GM06990 (cell line): ENCODE data around the gene HELZ.

Experiments
- DNase-seq: peaks from one replicate; pipeline ENCODE4 v3.0.0-alpha.2; 2011; ENCODE audit not compliant: insufficient read length; ENCODE audit errors: extremely low read depth
- H3K27me3 ChIP-seq: replicated peaks from 2 replicates; pipeline ENCODE4 v1.6.0; 2011; ENCODE audit warnings: low read length; ENCODE audit not compliant: control insufficient read depth, insufficient read depth
- H3K36me3 ChIP-seq: 2 replicates; pipeline ENCODE4 v1.5.1; 2011; ENCODE audit warnings: low read length; ENCODE audit not compliant: control insufficient read depth, insufficient read depth
- H3K4me3 ChIP-seq: replicated peaks from 2 replicates; pipeline ENCODE4 v1.5.1; 2011; ENCODE audit warnings: low read depth, mild to moderate bottlenecking, control low read depth, low read length
- TF ChIP-seq, protein P1 (sequence below): IDR thresholded peaks from 2 replicates; pipeline ENCODE4 v1.5.1; 2011; ENCODE audit warnings: low read length, control low read depth, mild to moderate bottlenecking, inconsistent platforms; ENCODE audit not compliant: insufficient read depth, poor library complexity, severe bottlenecking

The HELZ gene

DNA sequence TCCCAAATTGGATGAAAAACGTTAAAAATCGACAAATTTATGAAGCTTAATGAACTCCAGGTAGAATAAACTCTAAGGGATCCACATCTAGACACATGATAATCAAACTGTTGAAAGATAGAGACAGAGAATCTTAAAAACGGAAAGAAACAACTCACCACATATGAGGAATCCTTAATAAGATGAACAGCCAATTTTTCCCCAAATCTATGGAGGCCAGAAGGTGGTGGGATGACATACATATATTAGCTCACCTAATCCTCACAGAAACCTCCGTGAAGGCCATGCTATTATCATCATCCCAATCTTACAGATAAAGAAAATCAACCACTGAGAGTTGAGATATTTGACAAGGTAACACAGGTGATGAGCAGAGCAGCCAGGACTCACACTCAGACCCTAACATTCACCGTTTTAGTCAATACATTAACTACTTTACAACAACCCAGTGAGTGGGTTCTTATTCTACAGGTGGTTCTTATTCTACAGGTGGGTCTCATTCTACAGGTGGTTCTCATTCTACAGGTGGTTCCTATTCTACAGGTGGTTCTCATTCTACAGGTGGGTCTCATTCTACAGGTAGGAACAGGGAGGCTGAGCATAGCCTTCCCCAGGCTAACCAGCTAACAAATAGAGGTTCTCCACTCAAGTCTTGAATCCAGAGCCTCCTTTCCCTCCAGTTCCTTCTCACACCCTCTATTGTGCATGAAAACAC is 195.8 kb downstream of the HELZ start:
- Histone ChIP-seq H3K36me3 (no peaks in the 10 kb centered on the region), H3K27me3 (no peaks in the 10 kb centered on the region), H3K4me3 (no peak overlapping the region)
- TF ChIP-seq, protein P1, sequence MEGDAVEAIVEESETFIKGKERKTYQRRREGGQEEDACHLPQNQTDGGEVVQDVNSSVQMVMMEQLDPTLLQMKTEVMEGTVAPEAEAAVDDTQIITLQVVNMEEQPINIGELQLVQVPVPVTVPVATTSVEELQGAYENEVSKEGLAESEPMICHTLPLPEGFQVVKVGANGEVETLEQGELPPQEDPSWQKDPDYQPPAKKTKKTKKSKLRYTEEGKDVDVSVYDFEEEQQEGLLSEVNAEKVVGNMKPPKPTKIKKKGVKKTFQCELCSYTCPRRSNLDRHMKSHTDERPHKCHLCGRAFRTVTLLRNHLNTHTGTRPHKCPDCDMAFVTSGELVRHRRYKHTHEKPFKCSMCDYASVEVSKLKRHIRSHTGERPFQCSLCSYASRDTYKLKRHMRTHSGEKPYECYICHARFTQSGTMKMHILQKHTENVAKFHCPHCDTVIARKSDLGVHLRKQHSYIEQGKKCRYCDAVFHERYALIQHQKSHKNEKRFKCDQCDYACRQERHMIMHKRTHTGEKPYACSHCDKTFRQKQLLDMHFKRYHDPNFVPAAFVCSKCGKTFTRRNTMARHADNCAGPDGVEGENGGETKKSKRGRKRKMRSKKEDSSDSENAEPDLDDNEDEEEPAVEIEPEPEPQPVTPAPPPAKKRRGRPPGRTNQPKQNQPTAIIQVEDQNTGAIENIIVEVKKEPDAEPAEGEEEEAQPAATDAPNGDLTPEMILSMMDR, result no peak
- no peak for DNase-seq

- no peak for DNase-seq
Measured at GRCh38 chr17:67047382-67047781, 197.6 kb downstream of the HELZ start.

DNA sequence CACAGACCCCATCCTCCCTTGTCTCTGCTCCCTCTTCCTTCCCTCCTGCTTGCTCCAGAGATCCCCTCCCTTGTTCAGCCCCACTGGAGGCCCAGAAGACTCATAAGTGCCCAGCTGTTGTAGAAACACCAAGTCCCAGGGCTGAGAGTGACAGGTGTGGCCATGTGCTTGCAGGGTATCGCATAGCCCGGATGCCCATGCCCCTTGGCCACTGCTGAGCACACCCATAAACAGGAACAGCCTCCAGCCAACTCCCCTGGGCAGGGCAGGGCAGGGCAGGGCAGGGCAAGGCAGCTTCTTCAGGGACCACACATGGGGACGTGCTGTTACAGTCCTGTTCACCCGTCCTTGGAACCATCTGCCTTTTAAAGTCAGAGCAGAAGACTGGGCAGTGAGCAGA is 198.6 kb downstream of the HELZ start:
- no peak for DNase-seq
- no peaks in the 10 kb centered on the region for H3K36me3 ChIP-seq
- no peaks in the 10 kb centered on the region for H3K27me3 ChIP-seq
- TF ChIP-seq, protein P1, result no peak
- no peak overlapping the region for H3K4me3 ChIP-seq

More at GRCh38 chr17:67047382-67047781, 197.6 kb downstream of the HELZ start:
- TF ChIP-seq, protein P1, result no peak
- H3K27me3 ChIP-seq, result no peaks in the 10 kb centered on the region
- H3K4me3 ChIP-seq, result no peak overlapping the region
- no peaks in the 10 kb centered on the region for H3K36me3 ChIP-seq

DNA sequence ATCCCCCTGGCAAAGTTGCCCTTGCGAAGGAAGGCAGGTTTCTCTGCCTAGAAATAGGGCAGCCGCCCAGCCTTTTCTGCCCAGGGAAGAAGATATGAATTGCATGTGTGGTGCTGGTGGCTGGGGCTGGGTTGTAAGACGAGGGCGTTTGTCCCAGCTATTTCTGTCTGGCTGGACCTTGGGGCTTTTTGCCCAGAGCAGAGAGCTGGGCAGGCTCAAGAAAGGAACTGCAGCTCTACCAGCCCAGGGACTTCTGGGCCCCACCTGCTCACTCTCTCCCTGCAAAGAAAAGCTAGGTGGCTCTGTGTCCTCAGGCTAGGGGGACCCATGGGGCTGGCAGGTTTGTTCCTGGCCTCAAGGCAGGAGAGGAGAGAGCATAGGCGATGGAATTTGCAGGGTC is 200.1 kb downstream of the HELZ start:
- H3K36me3 ChIP-seq, result no peaks in the 10 kb centered on the region
- TF ChIP-seq, protein P1, result no peak
- H3K4me3 ChIP-seq, result no peak overlapping the region
- H3K27me3 ChIP-seq, result no peaks in the 10 kb centered on the region
- DNase-seq, result no peak

- H3K27me3 ChIP-seq, result no peaks in the 10 kb centered on the region
- TF ChIP-seq, protein P1, result no peak
Measured at GRCh38 chr17:67044016-67044772, 200.8 kb downstream of the HELZ start, which contains the start of gene CACNG1. TSS of gene CACNG1 (plus strand) at chr17:67044554. CDS start at chr17:67044661, 107 bp downstream.

More at GRCh38 chr17:67044016-67044772, 200.8 kb downstream of the HELZ start, which contains the start of gene CACNG1:
- H3K36me3 ChIP-seq, result no peaks in the 10 kb centered on the region
- no peak for DNase-seq
- no peak within 1 kb of the TSS for H3K4me3 ChIP-seq
